Activated CD8-positive, alpha-beta T cell treated with anti-CD3 and anti-CD28 coated beads, Interleukin-2, amount 10 ng/mL, durations not matched to agents 7 days and 5 days (primary cell): Measurements from ENCODE around the gene UGT1A9. TPM values are rescaled to one million over a fixed set of nuclear protein-coding genes. Genes with fewer than 3 reads are reported as not detected.

Experiments used
- ATAC-seq: fragments of 150-1000 bp; cut with Tn5 transposase; one replicate; pipeline ENCODE4 v1.10.0; 2021; ENCODE audit warnings: moderate library complexity
- CTCF ChIA-PET: fragments of 350-600 bp; sonication (Branson Sonifier 250); formaldehyde crosslinking; loops from one replicate; lab custom pipeline; 2021; ENCODE audit warnings: antibody characterized with exemption; lab: Charles Lee
- POLR2A ChIA-PET: fragments of 350-600 bp; sonication (Branson Sonifier 250); formaldehyde crosslinking; loops from one replicate; lab custom pipeline; 2021; ENCODE audit warnings: antibody characterized with exemption; lab: Charles Lee
- DNase-seq: peaks from one replicate; pipeline ENCODE4 v3.0.0-alpha.2; 2020
- H3K27ac Mint-ChIP-seq: one replicate; pipeline ENCODE4 v1.8.0; 2021; ENCODE audit warnings: mild to moderate bottlenecking, mixed read lengths
- H3K27me3 Mint-ChIP-seq: one replicate; pipeline ENCODE4 v1.8.0; 2021; ENCODE audit warnings: low read depth, mixed read lengths
- H3K36me3 Mint-ChIP-seq: one replicate; pipeline ENCODE4 v1.8.0; 2021; ENCODE audit warnings: low read depth, mixed read lengths
- H3K4me1 Mint-ChIP-seq: one replicate; pipeline ENCODE4 v1.8.0; 2021; ENCODE audit warnings: low read depth, mixed read lengths
- H3K4me3 Mint-ChIP-seq: one replicate; pipeline ENCODE4 v1.8.0; 2021; ENCODE audit warnings: mild to moderate bottlenecking, mixed read lengths
- H3K9me3 Mint-ChIP-seq: one replicate; pipeline ENCODE4 v1.8.0; 2022; ENCODE audit warnings: mixed read lengths; ENCODE audit not compliant: insufficient read depth
- total RNA-seq, 2 experiments: library from RNA; stranded (reverse); gene quantifications; one replicate each; pipeline ENCODE4 v1.2.3, GENCODE V29; 2021

The UGT1A9 gene
- total RNA-seq, 2 experiments from 2014 or later, result not detected

DNA sequence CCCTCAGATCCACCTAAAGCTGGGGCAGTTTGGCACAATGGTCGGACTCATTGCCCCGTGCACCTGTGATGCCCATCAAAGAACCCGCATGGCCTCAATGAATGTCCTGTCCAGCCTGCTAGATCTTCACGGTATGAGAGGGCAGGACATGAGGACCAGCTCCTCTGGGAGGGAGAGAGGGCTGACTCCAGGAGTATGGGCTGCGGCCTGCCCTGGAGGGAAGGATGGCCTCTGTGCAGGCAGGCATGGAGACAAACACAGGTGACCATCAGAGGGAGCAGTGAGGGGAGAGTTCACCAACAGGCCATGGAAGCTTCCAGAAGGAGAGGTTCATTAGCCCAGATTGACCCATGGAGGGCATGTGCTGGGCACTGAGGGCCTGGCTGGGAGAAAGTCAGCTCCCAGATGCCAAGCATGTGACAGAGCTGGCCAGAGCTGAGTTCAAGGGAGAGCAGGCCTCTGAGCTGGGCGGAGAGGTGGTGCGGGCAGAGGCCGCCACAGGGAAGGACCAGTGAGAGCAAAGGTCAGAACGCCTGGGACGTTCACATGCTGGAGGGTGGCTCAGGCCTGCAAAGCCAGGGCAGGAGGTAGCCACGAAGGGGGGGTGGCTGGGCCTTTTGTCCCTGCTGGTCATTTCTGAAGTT, 146.4 kb downstream of the UGT1A9 start:
- Mint-ChIP-seq H3K36me3 (no peaks in the 10 kb centered on the region), H3K27me3 (peaks cover 2% of the 10 kb centered on the region), H3K27ac (peak overlapping the region; percentile 60), H3K4me3 (no peak overlapping the region), H3K9me3 (no peaks in the 10 kb centered on the region), H3K4me1 (peaks cover 3% of the 10 kb centered on the region)
- DNase-seq (no peak), ATAC-seq (no peak)
- CTCF ChIA-PET, result no interaction called here
- POLR2A ChIA-PET, result no interaction called here

DNA sequence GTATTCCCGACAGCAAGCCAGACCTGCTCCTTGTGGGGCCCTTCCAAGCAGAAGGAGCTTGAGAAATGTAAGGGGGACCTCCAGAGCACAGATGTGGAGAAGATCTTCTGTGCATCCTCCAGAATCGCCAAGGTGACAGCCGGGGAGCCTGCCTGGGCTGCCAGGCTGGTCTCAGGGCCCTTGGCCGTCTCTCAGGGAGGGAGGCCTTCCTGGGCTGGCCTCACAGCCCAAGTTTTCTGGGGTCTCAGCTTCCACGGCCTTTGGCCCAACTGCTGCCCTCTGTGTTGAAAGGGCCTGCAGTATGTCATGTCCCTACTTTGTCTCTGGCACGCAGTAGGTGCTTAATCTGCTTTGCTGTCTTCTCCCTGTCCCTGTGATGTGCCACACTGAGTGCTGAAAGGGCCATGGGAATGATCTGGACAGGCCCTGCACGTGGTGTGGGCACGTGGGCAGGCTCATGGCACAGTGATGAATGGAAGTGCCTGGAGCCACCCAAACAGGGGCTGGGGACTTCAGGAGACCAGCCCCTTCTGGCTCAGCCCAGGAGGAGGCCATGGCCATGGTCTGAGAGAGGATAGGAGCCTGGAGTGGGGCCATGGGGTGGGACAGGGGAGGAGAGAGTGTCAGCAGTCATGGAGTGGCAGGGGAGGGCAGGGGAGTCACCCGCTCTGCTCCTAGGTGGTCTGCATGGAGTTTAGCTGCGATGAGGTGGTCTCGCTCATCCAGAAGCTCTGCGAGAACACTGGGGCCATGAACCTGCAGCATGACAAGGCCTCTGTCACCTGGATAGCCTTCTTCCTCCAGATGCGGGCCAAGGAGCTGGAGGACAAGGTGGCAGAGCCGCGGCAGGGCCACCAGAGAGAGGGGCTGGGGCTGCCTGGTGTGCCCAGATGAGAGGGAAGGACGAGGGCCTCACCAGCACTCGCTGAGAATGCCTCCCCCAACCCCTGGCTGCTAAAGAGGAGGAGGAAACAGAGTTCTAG, 147.2 kb downstream of the UGT1A9 start:
- no peak overlapping the region for H3K27ac Mint-ChIP-seq
- peaks cover 2% of the 10 kb centered on the region for H3K27me3 Mint-ChIP-seq
- CTCF ChIA-PET, result no interaction called here
- H3K36me3 Mint-ChIP-seq, result no peaks in the 10 kb centered on the region
- DNase-seq (no peak), ATAC-seq (no peak)
- peaks cover 3% of the 10 kb centered on the region for H3K4me1 Mint-ChIP-seq
- H3K9me3 Mint-ChIP-seq, result no peaks in the 10 kb centered on the region
- POLR2A ChIA-PET, result no interaction called here
- no peak overlapping the region for H3K4me3 Mint-ChIP-seq

DNA sequence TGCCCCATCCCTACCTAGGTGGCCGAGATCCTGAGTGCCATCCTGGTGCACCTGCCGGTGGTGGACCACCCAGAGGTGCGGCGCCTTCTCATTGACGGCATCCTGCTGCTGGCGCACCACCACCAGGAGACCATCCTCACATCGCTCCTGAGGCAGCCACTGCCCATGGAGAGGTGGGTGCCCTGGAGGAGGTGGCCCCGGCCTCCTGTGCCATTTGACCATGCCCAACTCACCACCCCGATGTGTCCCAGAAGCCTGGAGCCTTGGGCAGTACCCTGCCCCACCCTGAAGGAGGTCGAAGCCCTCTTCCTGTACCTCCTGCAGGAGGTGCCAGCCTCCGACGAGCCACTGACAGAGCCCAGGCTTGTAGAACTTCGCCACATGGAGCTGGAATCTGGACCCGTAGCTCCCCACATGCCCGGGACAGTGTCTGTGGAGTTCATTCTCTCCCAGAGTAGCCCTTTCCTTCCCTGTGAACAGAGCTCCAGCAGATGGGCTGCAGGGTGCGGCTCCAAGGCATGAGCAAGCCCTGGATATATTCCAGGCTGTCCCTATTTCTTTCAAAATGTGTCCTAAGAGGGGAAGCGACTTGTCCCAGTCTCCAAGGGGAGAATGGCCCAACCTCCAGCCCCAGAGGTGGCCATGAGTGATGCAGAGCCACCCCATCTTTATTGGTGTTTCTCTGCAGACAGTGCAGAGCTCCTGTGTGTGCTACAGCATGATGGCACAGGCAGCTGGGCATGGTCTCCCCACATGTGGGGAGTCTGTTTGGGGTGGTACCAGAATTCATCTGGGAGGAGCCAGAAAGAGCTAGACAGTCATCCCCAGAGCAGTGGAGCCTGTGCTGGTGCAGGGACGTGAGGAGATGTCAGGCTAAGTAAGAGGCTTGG, 148.4 kb downstream of the UGT1A9 start:
- Mint-ChIP-seq H3K27me3 (peaks cover 5% of the 10 kb centered on the region), H3K4me3 (no peak overlapping the region), H3K36me3 (no peaks in the 10 kb centered on the region), H3K9me3 (no peaks in the 10 kb centered on the region), H3K27ac (no peak overlapping the region), H3K4me1 (peaks cover 3% of the 10 kb centered on the region)
- DNase-seq (no peak), ATAC-seq (no peak)
- ChIA-PET CTCF (no interaction called here), POLR2A (interaction anchor here (0.5 kb wide), 1 partner anchor 19 kb away, joined by 3 read pairs; no protein-coding TSS in a partner anchor)

DNA sequence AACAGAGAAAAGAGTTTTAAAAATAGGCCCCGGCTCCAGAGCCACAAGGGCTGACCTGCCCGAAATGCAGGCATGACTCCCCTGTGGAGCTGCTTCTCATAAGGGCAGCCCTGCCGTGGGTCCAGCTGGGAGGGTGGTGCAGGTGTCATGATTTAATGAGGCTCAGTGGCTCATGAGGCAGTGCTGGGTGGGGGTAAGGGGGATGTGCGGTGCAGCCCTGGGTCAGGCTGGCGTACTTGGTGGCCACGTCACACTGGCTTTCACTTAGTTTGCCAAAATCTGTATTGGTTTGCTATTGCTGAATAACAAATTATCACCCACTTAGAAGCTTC, 149.0 kb downstream of the UGT1A9 start:
- no peaks in the 10 kb centered on the region for H3K9me3 Mint-ChIP-seq
- ChIA-PET CTCF (no interaction called here), POLR2A (no interaction called here)
- H3K27me3 Mint-ChIP-seq, result peaks cover 7% of the 10 kb centered on the region
- no peak overlapping the region for H3K4me3 Mint-ChIP-seq
- no peak overlapping the region for H3K27ac Mint-ChIP-seq
- no peaks in the 10 kb centered on the region for H3K36me3 Mint-ChIP-seq
- peaks cover 3% of the 10 kb centered on the region for H3K4me1 Mint-ChIP-seq
- ATAC-seq (no peak), DNase-seq (no peak)

DNA sequence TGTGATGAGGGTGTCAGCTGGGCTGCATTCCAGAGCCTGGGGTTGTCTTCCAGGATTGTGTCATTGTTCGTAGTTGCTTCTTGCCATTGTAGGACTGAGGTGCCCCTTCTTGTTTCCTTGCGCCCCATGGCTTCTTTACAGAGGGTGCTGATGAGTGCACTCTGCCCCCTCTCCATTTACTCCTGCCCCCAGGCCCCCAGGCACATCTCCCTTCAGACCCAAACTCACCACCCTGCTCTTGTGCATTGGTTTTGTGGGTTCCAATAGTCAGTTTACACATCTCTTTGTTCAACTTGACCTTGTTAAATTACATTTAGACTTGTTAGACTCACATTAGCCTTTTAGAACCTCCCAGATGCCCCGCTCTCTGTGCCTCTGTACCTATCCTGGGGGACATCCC, 149.5 kb downstream of the UGT1A9 start:
- no peak for DNase-seq
- Mint-ChIP-seq H3K27ac (no peak overlapping the region), H3K4me1 (peaks cover 3% of the 10 kb centered on the region), H3K27me3 (peaks cover 9% of the 10 kb centered on the region), H3K4me3 (no peak overlapping the region), H3K9me3 (no peaks in the 10 kb centered on the region), H3K36me3 (no peaks in the 10 kb centered on the region)
- ATAC-seq, result no peak
- CTCF ChIA-PET, result no interaction called here
- POLR2A ChIA-PET, result no interaction called here

DNA sequence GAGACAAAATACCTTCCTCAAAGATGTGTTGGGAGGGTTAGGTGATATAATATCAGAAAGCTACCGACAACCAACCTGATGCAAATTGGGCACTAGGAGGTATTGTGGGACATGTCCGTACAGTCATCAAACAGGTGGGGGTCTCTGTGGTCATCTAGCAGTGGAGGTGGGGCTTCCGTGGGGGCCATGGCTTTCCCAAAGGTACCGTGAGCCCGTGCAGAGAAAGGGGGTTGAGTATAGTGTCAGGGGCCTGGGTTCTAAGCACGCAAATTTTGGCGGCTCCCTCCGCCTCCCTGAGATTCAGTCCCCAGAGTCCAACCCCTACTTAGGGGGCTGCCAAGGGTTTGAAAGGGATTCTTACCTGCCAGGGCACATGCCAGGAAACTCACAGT, 150.0 kb downstream of the UGT1A9 start:
- no peak for ATAC-seq
- no peaks in the 10 kb centered on the region for H3K36me3 Mint-ChIP-seq
- CTCF ChIA-PET, result no interaction called here
- peaks cover 9% of the 10 kb centered on the region for H3K27me3 Mint-ChIP-seq
- DNase-seq, result no peak
- peaks cover 3% of the 10 kb centered on the region for H3K4me1 Mint-ChIP-seq
- no peaks in the 10 kb centered on the region for H3K9me3 Mint-ChIP-seq
- POLR2A ChIA-PET, result no interaction called here
- H3K27ac Mint-ChIP-seq, result no peak overlapping the region
- H3K4me3 Mint-ChIP-seq, result no peak overlapping the region

DNA sequence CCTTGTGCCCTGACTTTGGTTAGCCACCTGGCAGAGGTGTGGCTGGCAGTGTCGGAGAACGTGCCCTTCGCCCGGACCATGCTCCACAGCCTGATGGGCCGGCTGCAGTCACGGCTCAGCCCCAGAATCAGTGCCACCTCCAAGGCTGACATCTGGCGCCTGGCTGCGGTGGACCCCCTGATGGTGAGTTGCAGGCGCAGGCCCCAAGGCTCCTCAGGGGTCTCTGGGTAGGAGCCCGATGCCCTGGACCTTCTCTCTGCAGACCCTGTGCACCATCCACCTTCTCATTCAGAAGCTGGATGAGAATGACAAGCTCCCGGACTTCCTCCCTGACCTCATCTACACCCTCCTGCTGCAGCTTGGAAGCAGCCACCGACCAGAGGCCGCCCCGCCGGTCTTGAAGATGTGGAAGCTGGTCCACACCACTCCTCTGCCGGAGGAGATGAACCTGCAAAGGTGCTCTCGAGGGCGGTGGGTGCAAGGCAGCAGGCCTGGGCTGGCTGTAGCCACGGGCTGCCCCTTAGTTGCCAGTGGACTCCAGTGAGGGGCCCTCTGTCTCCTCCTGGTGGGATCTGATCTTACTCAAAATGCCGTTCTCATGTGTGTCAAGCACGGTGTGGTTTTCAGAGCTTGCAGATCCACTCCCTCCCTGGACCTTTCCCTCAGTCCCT, 150.5 kb downstream of the UGT1A9 start:
- CTCF ChIA-PET, result no interaction called here
- no peak overlapping the region for H3K27ac Mint-ChIP-seq

More for the DNA sequence above, 150.5 kb downstream of the UGT1A9 start:
- ATAC-seq, result no peak
- no peaks in the 10 kb centered on the region for H3K9me3 Mint-ChIP-seq
- no peak for DNase-seq
- H3K4me1 Mint-ChIP-seq, result peaks cover 2% of the 10 kb centered on the region
- H3K36me3 Mint-ChIP-seq, result no peaks in the 10 kb centered on the region
- POLR2A ChIA-PET, result no interaction called here
- peaks cover 11% of the 10 kb centered on the region for H3K27me3 Mint-ChIP-seq
- H3K4me3 Mint-ChIP-seq, result no peak overlapping the region

Other genes with a start within 250 kb of the UGT1A9 start
- 10 to 100 TPM; 13.1 to 14.1 TPM for gene USP40, start 105.1 kb upstream of the UGT1A9 start, total RNA-seq
- gene UGT1A8, start 54.3 kb upstream of the UGT1A9 start, total RNA-seq, result not detected
- gene UGT1A10, start 35.5 kb upstream of the UGT1A9 start, total RNA-seq, result not detected
- gene UGT1A7, start 10.0 kb downstream of the UGT1A9 start, total RNA-seq, result not detected
- not detected for gene UGT1A6, start 21.0 kb downstream of the UGT1A9 start, total RNA-seq
- not detected for gene UGT1A5, start 41.0 kb downstream of the UGT1A9 start, total RNA-seq
- not detected for gene UGT1A4, start 46.8 kb downstream of the UGT1A9 start, total RNA-seq
- not detected for gene UGT1A3, start 57.1 kb downstream of the UGT1A9 start, total RNA-seq
- not detected for gene UGT1A1, start 88.4 kb downstream of the UGT1A9 start, total RNA-seq
- not detected for gene MROH2A, start 106.4 kb downstream of the UGT1A9 start, total RNA-seq
- gene HJURP, start 182.6 kb downstream of the UGT1A9 start, total RNA-seq, result 100 to 1,000 TPM; 128 to 135 TPM
- not detected for gene TRPM8, start 245.5 kb downstream of the UGT1A9 start, total RNA-seq